IMR-90 (cell line): ENCODE results near the gene ALDH3A2.

Source experiments
- SMC3 ChIP-seq: fragments of 150-350 bp; IDR thresholded peaks from 2 replicates; pipeline ENCODE4 v1.6.1; 2016; ENCODE audit warnings: low read depth, mild to moderate bottlenecking, antibody characterized with exemption, low read length, moderate library complexity
- TF ChIP-seq, protein P1 (sequence below): conservative IDR thresholded peaks from 2 replicates; pipeline ENCODE4 v1.5.1; 2012; ENCODE audit warnings: mild to moderate bottlenecking, low read depth, low read length, improper control_type of control experiment

DNA sequence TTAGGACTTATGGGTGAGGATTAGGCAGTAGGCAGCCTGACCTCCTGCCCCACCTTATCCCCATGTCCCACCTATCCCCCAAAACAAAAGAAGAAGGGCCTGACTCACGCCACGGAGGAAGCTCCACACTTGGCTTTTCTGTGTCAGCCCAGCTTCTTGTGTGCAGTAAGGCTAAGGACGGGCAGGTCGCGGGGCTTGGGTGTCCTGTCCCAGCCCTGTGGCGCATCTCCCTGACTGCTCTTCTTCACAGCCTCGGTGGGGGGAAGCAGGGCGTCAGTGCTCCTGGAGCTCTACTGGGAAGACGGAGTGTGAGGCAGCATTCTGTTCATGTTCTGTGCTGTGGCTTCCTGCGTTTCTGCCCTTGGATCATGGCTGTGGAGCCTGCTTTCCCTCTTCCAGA is 34.6 kb upstream of the ALDH3A2 start:
- no peak for TF ChIP-seq SMC3
- TF ChIP-seq, protein P1, sequence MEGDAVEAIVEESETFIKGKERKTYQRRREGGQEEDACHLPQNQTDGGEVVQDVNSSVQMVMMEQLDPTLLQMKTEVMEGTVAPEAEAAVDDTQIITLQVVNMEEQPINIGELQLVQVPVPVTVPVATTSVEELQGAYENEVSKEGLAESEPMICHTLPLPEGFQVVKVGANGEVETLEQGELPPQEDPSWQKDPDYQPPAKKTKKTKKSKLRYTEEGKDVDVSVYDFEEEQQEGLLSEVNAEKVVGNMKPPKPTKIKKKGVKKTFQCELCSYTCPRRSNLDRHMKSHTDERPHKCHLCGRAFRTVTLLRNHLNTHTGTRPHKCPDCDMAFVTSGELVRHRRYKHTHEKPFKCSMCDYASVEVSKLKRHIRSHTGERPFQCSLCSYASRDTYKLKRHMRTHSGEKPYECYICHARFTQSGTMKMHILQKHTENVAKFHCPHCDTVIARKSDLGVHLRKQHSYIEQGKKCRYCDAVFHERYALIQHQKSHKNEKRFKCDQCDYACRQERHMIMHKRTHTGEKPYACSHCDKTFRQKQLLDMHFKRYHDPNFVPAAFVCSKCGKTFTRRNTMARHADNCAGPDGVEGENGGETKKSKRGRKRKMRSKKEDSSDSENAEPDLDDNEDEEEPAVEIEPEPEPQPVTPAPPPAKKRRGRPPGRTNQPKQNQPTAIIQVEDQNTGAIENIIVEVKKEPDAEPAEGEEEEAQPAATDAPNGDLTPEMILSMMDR, result no peak
